Parathyroid adenoma (tissue), 2 donors: ENCODE measurements around the gene SCNN1G.

Source experiments
- H2AFZ ChIP-seq: fragments of 300-600 bp; sonication (generic); one replicate; pipeline ENCODE4 v1.7.0; 2017; ENCODE audit warnings: antibody characterized with exemption, mild to moderate bottlenecking
- H3K27ac ChIP-seq: fragments of 300-600 bp; sonication (generic); one replicate; pipeline ENCODE4 v1.7.0; 2017
- H3K27me3 ChIP-seq: fragments of 300-600 bp; sonication (generic); one replicate; pipeline ENCODE4 v1.7.0; 2017; ENCODE audit warnings: low read length; ENCODE audit not compliant: control insufficient read depth, insufficient read depth
- H3K36me3 ChIP-seq: fragments of 300-600 bp; sonication (generic); one replicate; pipeline ENCODE4 v1.7.0; 2017; ENCODE audit warnings: low read length; ENCODE audit not compliant: control insufficient read depth, insufficient read depth
- H3K4me1 ChIP-seq: fragments of 300-600 bp; sonication (generic); one replicate; pipeline ENCODE4 v1.7.0; 2017; ENCODE audit warnings: control low read depth
- H3K4me2 ChIP-seq: fragments of 300-600 bp; sonication (generic); one replicate; pipeline ENCODE4 v1.7.0; 2017; ENCODE audit warnings: low read length
- H3K4me3 ChIP-seq: fragments of 300-600 bp; sonication (generic); one replicate; pipeline ENCODE4 v1.7.0; 2017; ENCODE audit warnings: low read depth, low read length
- H3K79me2 ChIP-seq: fragments of 300-600 bp; sonication (generic); one replicate; pipeline ENCODE4 v1.7.0; 2017; ENCODE audit warnings: control low read depth
- H3K9ac ChIP-seq: fragments of 300-600 bp; sonication (generic); one replicate; pipeline ENCODE4 v1.7.0; 2017; ENCODE audit warnings: mild to moderate bottlenecking
- H3K9me3 ChIP-seq: fragments of 300-600 bp; sonication (generic); one replicate; pipeline ENCODE4 v1.7.0; 2017; ENCODE audit warnings: low read length; ENCODE audit not compliant: control insufficient read depth
- TF ChIP-seq, protein P1 (sequence below): fragments of 300-600 bp; sonication (generic); IDR thresholded peaks from one replicate; pipeline ENCODE4 v1.7.0; 2017; ENCODE audit warnings: antibody characterized with exemption, mild to moderate bottlenecking
- donor health status: primary hyperparathyroidism.

SCNN1G gene

DNA sequence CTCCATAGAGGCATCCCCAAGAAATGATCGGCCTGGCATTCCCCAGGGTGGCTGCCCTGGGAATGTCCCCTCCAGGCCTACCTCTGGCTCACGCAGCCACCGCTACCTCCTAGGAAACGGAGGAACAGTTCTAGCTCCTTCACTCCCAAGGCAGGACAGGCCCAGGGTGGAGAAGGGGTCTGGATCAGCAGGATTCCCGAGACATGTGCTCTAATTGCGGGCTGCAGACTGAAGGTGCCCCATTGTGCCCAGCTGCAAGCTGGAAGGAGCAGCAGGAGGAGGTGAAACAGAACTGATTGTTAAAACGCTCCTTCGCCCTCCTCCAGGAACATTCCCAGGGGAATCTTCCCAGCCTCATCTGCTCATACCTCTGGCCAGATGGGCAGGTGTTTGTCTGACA lies 40.8 kb downstream of the SCNN1G start:
- no peak overlapping the region for H3K27ac ChIP-seq
- no peaks in the 10 kb centered on the region for H3K9me3 ChIP-seq
- no peak overlapping the region for H3K4me2 ChIP-seq
- no peaks in the 10 kb centered on the region for H3K4me1 ChIP-seq
- H3K36me3 ChIP-seq = no peaks in the 10 kb centered on the region
- H3K4me3 ChIP-seq = no peak overlapping the region
- no peak overlapping the region for H3K9ac ChIP-seq
- no peak overlapping the region for H2AFZ ChIP-seq
- H3K27me3 ChIP-seq = no peaks in the 10 kb centered on the region
- H3K79me2 ChIP-seq = no peaks in the 10 kb centered on the region
- TF ChIP-seq, protein P1, sequence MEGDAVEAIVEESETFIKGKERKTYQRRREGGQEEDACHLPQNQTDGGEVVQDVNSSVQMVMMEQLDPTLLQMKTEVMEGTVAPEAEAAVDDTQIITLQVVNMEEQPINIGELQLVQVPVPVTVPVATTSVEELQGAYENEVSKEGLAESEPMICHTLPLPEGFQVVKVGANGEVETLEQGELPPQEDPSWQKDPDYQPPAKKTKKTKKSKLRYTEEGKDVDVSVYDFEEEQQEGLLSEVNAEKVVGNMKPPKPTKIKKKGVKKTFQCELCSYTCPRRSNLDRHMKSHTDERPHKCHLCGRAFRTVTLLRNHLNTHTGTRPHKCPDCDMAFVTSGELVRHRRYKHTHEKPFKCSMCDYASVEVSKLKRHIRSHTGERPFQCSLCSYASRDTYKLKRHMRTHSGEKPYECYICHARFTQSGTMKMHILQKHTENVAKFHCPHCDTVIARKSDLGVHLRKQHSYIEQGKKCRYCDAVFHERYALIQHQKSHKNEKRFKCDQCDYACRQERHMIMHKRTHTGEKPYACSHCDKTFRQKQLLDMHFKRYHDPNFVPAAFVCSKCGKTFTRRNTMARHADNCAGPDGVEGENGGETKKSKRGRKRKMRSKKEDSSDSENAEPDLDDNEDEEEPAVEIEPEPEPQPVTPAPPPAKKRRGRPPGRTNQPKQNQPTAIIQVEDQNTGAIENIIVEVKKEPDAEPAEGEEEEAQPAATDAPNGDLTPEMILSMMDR = no peak

DNA sequence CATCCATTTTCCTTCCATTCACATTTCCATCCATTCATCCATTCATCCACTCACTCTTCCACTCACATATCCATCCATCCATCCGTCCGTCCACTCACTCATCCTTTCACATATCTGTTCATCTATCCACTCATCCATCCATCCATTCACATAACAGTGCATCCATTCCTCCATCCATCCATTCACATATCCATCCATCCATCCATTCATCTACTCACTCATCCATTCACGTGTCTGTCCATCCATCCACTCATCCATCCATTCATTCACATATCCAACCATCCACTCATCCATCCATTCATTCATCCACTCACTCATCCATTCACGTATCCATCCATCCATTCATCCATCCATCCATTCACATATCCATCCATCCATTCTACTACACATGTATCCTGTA lies 42.6 kb downstream of the SCNN1G start:
- Histone ChIP-seq H3K27ac (no peak overlapping the region), H2AFZ (no peak overlapping the region), H3K36me3 (no peaks in the 10 kb centered on the region), H3K4me2 (no peak overlapping the region), H3K79me2 (no peaks in the 10 kb centered on the region), H3K27me3 (no peaks in the 10 kb centered on the region), H3K9me3 (no peaks in the 10 kb centered on the region), H3K9ac (no peak overlapping the region), H3K4me3 (no peak overlapping the region), H3K4me1 (no peaks in the 10 kb centered on the region)
- TF ChIP-seq, protein P1 = no peak

DNA sequence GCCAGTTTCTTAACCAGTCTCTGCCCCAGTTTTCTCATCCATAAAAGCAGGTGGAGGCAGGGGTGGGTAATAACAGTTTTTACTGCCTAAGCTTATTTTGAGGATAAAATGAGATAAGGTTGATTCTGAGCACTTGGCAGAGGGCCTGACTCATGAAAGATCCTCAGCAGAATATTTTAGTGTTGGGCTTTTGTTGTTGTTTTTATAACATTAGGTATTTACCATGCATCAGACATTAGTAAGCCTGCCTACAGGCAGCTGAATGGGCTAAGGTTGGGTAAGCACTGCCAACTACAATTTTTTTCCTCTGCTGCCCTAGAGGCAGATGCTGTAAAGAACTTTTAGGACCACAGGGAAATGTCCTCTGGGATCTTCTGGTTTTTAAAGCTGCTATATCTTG lies 43.1 kb downstream of the SCNN1G start:
- Histone ChIP-seq H3K4me2 (no peak overlapping the region), H3K9me3 (no peaks in the 10 kb centered on the region), H3K79me2 (no peaks in the 10 kb centered on the region), H2AFZ (no peak overlapping the region), H3K4me1 (no peaks in the 10 kb centered on the region), H3K9ac (no peak overlapping the region), H3K27me3 (no peaks in the 10 kb centered on the region), H3K27ac (no peak overlapping the region), H3K4me3 (no peak overlapping the region), H3K36me3 (no peaks in the 10 kb centered on the region)
- TF ChIP-seq, protein P1 = no peak

DNA sequence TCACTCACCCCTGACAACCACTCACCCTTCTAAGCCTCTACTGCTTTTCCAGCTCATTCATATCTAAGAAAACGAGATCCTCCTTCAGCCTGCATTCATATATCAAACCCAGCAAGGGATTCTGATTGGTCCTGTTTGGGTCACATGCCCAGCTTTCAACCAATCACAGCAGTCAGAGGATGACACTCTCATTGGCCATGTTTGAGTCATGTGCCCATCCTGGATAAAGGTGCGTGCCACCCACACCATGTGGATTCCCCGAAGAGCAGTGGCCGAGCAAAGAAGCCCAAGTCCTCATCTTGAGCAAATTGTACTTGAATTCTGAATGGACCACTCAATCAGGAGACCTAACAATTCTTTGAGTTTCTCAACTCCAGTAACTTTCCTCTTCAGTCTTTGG lies 45.0 kb downstream of the SCNN1G start:
- H3K79me2 ChIP-seq = no peaks in the 10 kb centered on the region

DNA sequence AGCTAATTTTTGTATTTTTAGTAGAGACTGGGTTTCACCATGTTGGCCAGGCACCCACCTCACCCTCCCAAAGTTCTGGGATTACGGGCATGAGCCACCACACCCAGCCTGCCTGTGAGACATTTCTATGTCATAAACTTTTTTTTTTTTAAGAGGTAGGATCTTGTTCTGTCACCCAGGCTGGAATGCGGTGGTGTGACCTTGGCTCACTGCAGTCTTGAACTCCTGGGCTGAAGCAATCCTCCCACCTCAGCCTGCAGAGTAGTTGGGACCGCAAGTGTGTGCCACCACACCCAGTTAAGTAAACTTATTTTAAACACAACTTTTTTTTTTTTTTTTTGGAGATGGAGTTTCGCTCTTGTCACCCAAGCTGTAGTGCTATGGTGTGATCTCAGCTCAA lies 47.2 kb downstream of the SCNN1G start:
- H2AFZ ChIP-seq = no peak overlapping the region
- no peak overlapping the region for H3K9ac ChIP-seq
- H3K4me3 ChIP-seq = no peak overlapping the region
- no peaks in the 10 kb centered on the region for H3K79me2 ChIP-seq
- H3K9me3 ChIP-seq = no peaks in the 10 kb centered on the region
- H3K36me3 ChIP-seq = no peaks in the 10 kb centered on the region
- TF ChIP-seq, protein P1 = no peak
- H3K4me2 ChIP-seq = no peak overlapping the region
- H3K27ac ChIP-seq = no peak overlapping the region
- H3K4me1 ChIP-seq = no peaks in the 10 kb centered on the region
- no peaks in the 10 kb centered on the region for H3K27me3 ChIP-seq

More for the DNA sequence above, 45.0 kb downstream of the SCNN1G start:
- no peak overlapping the region for H3K4me3 ChIP-seq
- H3K9me3 ChIP-seq = no peaks in the 10 kb centered on the region
- no peaks in the 10 kb centered on the region for H3K27me3 ChIP-seq
- no peak overlapping the region for H3K27ac ChIP-seq
- H3K9ac ChIP-seq = no peak overlapping the region
- TF ChIP-seq, protein P1 = no peak
- no peaks in the 10 kb centered on the region for H3K4me1 ChIP-seq
- H3K36me3 ChIP-seq = no peaks in the 10 kb centered on the region
- no peak overlapping the region for H3K4me2 ChIP-seq
- H2AFZ ChIP-seq = no peak overlapping the region
